Activated CD8-positive, alpha-beta memory T cell treated with anti-CD3 and anti-CD28 coated beads, Interleukin-2, amount 50 U/mL, for 4 hours (primary cell): ENCODE data around the gene RYK.
A peak's percentile ranks its signal among the peaks of the same experiment; 100 is the strongest.
"Not testable (repeated sequence)": the region's sequence is repeated elsewhere in the genome, so short reads cannot be mapped to it uniquely, and the experiment has no call there.

Source experiments
- DNase-seq: peaks from one replicate; pipeline ENCODE4 v3.0.0-alpha.2; 2020

RYK gene

GRCh38 chr3:134214239-134214638, 36.4 kb downstream of the RYK start:
- DNase-seq: no peak

DNA sequence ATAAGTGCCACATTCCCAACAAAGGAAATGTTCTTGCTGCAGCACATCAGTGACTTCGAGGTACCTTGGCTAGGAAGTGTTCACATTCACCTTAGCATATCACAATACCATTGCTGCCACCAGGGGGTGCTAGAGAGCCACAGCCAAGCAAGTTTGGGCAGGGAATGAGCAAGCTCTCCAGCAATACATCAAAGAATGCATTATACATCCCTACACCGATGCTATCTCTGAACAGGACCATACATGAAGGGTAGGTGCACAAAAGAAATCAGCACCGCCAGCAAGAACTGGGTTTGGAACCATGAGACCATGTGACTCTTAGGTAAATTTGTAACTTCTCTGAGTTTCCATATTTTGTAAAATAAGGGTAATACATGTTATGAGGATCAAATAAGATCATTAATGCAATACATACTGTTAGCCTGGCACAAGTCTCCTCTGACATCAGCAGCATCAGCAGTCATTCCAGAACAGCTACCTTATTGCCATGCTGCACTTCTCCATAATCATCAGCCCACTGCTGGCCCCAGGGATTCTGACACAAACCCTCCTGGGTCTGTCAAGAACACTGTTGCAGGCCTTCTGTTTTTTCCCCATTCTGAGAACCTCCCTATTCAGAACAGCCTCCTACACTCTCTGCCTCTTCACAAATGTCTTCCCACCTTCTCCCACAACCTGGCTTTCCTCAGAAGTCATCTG, 37.5 kb downstream of the RYK start:
- DNase-seq: peak; percentile 93

GRCh38 chr3:134211797-134212196, 38.9 kb downstream of the RYK start:
- no peak for DNase-seq

GRCh38 chr3:134205451-134205850, 45.2 kb downstream of the RYK start:
- no peak for DNase-seq

GRCh38 chr3:134201201-134202130, 49.2 kb downstream of the RYK start:
- DNase-seq: no peak

DNA sequence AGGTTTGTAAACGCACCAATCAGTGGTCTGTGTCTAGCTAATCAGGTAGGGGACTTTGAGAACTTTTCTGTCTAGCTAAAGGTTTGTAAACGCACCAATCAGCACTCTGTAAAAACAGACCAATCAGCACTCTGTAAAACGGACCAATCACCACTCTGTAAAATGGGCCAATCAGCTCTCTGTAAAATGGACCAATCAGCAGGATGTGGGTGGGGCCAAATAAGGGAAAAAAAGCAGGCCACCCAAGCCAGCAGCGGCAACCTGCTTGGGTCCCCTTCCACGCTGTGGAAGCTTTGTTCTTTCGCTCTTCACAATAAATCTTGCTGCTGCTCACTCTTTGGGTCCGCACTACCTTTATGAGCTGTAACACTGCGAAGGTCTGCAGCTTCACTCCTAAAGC, 50.8 kb downstream of the RYK start:
- DNase-seq: not testable (repeated sequence)

DNA sequence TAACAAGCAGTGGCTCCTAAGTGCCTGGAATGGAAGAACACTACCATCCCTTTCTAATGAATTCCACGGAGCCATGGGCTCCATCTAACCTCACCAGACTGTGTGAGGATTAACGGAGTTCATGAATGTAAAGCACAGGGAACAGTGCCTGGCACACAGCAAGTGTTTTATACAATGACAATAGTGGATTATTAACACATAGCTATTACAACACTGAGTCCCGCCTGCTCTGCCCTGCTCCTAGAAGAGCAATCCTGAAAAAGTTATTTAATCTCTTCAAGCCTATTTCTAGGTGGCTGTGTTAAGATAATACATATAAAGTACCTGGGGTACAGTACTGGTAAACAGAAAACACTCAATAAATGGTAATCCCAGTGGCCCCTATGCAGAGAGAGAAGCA, 51.4 kb downstream of the RYK start:
- DNase-seq: no peak

GRCh38 chr3:134198414-134198813, 52.2 kb downstream of the RYK start:
- DNase-seq: no peak

DNA sequence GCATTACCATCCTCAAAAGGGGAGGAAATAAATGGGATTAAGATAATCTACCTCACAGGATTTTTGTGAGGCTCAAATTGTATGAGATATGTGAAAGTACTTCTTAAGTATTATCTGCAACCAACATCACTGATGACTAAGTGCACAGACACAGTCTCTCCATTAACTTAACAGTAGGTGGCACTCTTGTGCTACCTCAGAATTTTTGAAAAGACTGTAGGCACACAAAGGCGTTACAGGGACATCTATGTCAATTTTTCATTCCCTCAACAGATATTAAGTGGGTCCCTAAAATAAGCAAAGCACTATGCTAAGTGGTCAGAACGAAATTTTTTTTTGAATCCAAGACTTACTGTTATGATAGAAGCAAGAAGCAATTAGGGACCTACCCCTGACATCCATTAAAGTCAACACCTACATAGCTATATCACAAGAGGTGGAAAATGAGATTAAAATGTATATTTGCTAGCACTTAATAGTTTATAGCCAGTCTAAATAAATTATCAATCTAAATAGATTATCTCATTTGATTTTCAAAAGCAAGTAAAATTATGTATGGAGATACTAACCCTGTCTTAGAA, 52.9 kb downstream of the RYK start:
- no peak for DNase-seq

- DNase-seq: no peak
Observed at GRCh38 chr3:134194247-134194646, 56.4 kb downstream of the RYK start.

DNA sequence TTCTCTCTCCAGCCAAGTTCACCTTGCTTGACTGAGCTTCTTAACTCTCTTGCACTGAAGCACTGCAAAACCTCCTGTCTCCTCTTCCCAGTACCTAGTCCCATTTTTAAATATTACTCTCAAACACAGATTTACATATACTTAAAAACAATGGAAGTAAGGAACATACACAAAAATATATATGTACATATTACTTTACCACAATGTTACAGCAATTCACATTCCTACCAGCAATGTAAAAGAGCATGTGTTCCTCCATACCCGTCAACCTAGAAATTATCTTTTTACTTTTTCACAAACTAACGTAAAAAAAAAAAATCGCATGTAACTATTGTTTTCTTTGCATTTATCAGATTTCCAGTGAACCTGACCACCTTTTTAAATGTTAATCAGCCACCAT, 60.4 kb downstream of the RYK start:
- DNase-seq: no peak

DNA sequence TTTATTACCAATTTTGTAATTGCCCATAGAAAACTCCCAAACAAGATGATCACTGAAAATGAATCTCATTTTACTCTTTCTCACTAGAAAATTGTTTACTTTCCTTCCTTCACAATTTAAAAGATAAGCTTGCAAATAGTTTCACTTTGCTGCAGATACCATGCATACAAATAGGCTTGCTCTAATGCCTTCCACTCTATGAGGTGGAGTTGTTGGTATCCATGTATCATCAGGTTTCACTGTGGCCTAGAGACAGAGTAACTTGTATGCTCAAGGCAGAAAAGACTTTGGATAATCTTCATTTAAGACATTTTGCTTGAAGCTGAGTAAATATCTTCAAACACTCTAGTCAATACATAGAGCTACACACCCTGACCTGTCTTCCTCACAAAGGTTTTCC, 60.8 kb downstream of the RYK start:
- DNase-seq: no peak

DNA sequence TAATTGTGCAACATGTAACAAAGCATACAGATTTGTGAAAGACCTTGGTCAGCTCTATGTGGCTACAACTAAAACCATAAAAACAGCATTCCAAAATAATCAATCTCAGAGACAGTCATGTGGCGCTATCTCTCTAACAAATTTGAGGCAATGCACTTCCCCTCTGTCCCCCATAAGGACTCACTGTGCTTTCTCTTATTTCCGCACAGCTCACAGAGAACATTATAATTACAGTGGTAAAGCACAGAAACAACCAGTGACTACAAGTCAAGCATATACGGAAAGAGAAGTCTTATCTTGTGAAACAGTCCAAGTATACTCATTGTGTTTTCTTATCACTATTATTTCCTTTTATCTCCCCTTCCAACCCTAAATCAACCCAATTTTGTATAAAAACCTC, 64.3 kb downstream of the RYK start:
- DNase-seq: no peak

GRCh38 chr3:134180761-134181160, 69.9 kb downstream of the RYK start:
- no peak for DNase-seq

DNA sequence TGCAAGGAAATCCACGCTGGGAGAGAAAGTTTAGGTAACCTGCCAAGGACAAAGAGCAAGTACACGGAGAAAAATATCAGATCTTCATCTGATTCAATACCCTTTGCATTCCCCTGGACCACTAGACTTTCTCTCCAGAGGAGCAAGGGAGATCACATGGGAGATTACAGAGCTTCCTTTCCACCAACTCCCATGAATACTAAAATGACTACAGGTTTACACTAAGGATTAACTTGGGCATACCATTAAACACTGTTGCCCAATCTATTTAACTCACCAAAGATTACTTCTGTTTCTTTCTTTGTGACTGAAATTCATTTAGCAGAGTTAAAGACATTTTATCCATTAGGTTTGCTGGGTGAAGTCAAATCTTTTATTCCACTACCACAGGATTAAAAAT, 71.2 kb downstream of the RYK start:
- DNase-seq: no peak

- no peak for DNase-seq
Observed at GRCh38 chr3:134163096-134163495, 87.6 kb downstream of the RYK start.

- DNase-seq: no peak
Observed at GRCh38 chr3:134161898-134162615, 88.6 kb downstream of the RYK start.

DNA sequence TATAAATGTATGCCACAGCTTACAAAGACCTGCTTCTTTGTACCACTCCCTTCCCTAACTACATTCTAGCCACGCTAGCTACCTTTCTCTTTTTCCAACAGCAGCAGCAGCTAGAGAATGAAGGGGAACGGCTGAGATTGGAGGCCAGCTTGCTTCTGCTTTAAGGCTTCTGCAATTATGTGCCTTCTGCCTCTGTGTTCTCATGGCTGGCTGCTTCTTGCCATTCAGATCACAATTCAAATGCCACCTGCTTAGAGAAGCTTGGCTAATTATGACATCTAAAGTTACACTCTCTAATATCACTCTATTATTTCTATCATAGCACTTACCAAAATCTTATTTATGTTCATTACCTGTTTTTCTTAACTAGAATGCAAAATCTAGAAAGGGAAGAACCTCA, 95.2 kb downstream of the RYK start:
- DNase-seq: no peak

DNA sequence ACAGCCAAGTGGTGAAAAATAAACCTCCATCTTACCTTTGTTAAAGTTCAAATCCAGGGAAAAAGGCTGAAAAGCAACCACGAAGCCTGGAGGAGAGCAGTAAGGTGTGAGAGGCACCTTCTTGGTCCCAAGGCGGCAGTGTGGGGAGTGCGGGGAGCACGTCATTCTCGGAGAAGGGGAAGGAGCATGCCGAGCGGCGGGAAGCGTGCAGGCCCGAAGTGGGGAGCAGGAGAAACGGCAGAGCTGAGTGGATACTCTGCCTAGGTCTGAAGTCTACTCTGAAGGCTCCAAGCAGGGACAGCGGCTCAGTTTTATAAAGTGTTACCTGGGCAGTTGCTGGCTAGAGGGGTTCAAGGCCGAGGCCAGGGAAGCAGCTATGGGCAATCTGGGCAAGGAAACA, 96.9 kb downstream of the RYK start:
- DNase-seq: no peak

- DNase-seq: no peak
Observed at GRCh38 chr3:134150476-134150875, 100.2 kb downstream of the RYK start.

DNA sequence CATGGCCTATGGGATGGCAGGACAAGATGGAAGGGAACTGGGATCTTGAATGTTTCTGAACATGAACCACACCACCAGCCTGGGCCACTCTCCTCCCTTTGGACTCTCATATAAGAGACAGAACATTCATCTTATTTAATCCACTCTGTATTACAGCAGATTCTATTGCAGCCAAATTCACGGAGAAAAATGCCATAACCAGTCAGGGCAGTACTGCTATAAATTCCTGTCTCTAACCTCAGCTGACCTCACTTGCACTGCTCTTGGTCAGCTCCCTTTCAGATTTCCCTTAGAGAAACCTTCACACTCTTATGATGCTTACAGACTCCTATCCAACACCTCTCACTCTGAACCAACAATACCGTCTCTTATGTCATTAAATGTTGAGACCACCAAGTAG, 101.4 kb downstream of the RYK start:
- DNase-seq: no peak

DNA sequence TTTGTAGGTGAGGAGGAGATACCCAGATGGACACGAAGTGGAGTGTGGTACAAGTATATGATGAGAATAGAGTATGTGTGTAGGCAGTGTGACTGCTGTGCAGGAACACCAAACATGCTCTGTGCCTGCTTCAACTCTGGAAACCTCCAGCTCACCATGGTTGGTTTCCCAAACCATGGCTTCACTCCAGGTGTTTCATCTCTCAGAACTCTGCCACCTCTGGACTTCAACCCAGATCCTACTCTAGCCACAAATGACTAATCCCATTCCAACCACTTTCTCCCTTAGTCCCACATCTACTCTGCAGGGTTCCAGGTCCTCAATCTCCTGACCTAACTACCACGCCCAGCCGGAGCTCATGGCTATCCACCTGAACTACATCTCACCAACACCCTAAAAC, 102.1 kb downstream of the RYK start:
- no peak for DNase-seq

GRCh38 chr3:134147411-134147810, 103.2 kb downstream of the RYK start:
- DNase-seq: no peak
